Upper lobe of left lung (tissue), 6 donors: ENCODE measurements around the gene MYO15B. TPM values are rescaled to one million over a fixed set of nuclear protein-coding genes. Genes with fewer than 3 reads are reported as not detected.

ENCODE experiments used
- ATAC-seq, 2 donors: fragments of 200-7000 bp; cut with Tn5 transposase; one replicate each; pipeline ENCODE4 v1.9.1; 2022; ENCODE audit warnings: mild to moderate bottlenecking in 2 of 2, moderate library complexity in 2 of 2; ENCODE audit not compliant: low FRiP score in 2 of 2
- DNase-seq, 2 donors: peaks; one replicate each; pipeline ENCODE4 v3.0.0-alpha.2; 2019 to 2020
- H3K27ac ChIP-seq, 4 donors: fragments of 200-600 bp; sonication (generic); one replicate each; pipeline ENCODE4 v1.5.1; 2016 to 2019
- H3K27me3 ChIP-seq, 4 donors: fragments of 200-600 bp; sonication (generic); one replicate each; pipeline ENCODE4 v1.5.1; 2017 to 2019
- H3K36me3 ChIP-seq, 4 donors: fragments of 200-600 bp; sonication (generic); one replicate each; pipeline ENCODE4 v1.5.1; 2016 to 2019
- H3K4me1 ChIP-seq, 4 donors: fragments of 200-600 bp; sonication (generic); one replicate each; pipeline ENCODE4 v1.5.1; 2018 to 2019
- H3K4me3 ChIP-seq, 4 donors: fragments of 200-600 bp; sonication (generic); one replicate each; pipeline ENCODE4 v1.5.1; 2017 to 2019; ENCODE audit warnings: mild to moderate bottlenecking in 2 of 4, moderate library complexity in 1 of 4
- H3K9me3 ChIP-seq, 4 donors: fragments of 200-600 bp; sonication (generic); one replicate each; pipeline ENCODE4 v1.5.1; 2018 to 2019
- EP300 ChIP-seq, 4 donors: sonication (generic); formaldehyde crosslinking; IDR thresholded peaks; one replicate each; pipeline ENCODE4 v1.5.1; 2017; ENCODE audit warnings: antibody characterized with exemption in 4 of 4, control low read depth in 2 of 4
- POLR2A ChIP-seq, 4 donors: fragments of 450-650 bp; IDR thresholded peaks; one replicate each; pipeline ENCODE4 v1.5.1; 2016 to 2017; ENCODE audit warnings: antibody characterized with exemption in 4 of 4, mild to moderate bottlenecking in 2 of 4
- POLR2AphosphoS5 ChIP-seq, 2 donors: sonication (generic); formaldehyde crosslinking; IDR thresholded peaks; one replicate each; pipeline ENCODE4 v1.5.1; 2017; ENCODE audit warnings: antibody characterized with exemption in 2 of 2
- WGBS, 2 donors: methylation state at CpG; one replicate each; pipeline ENCODE4 v1.1.5; 2017 to 2018; 5-methylcytosine and 5-hydroxymethylcytosine counted together
- total RNA-seq, 6 donors: library from RNA; depleted of rRNA in 4 of 6; stranded (reverse); fragments of >200 nt in 4 of 6; gene quantifications; one replicate each; pipeline versions ENCODE4 v1.1.0 to v1.2.1, GENCODE V29; 2016 to 2021
- TF ChIP-seq, protein P1 (sequence below), 6 experiments: fragments of 450-650 bp in 4 of 6; fragments of 200-600 bp in 2 of 6; sonication (generic) in 2 of 6; IDR thresholded peaks; one replicate each; pipeline ENCODE4 v1.5.1; 2016 to 2019; ENCODE audit warnings: antibody characterized with exemption in 6 of 6
- donor health status: DM: no; HTN: no; CAD: no; lungs with moderate emphysema.
- donor health status: DM: no; HTN: yes; CAD: no; lungs with severe emphysema.

Gene MYO15B
- total RNA-seq, 6 donors from 2014 or later: 89.8 to 592 (median 183) TPM

DNA sequence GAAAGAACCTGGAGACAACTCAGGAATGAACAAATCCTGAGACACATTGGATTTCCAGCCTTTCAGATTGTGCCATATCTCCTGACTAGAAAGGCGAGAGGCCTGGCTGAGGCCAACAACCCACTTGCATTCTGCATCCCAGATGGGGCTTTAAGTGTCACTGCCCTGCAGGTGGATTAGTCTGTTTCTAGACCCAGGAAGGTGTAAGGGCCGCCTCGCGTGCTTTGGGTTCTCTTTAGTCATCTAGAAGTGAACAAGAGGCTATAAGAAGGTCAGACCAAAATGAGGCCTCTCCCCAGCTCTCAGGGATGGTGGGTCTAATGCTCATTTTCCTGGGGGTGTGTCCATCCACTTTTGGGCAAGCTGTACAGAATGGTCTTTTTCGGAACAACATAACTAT, 84.4 kb downstream of the MYO15B start:
- H3K4me1 ChIP-seq: peaks cover 14 to 34% (median 23%) of the 10 kb centered on the region in 4 donors
- H3K9me3 ChIP-seq: no peaks in the 10 kb centered on the region
- DNase-seq: no peak
- no peak overlapping the region for H3K27ac ChIP-seq
- WGBS, 2 donors: 86 to 98% methylated on average over 5 of the region's 5 CpGs
- ATAC-seq: no peak
- no peak for TF ChIP-seq POLR2A (IDR thresholded peaks at IDR 0.05)
- no peak for TF ChIP-seq EP300 (IDR thresholded peaks at IDR 0.05)
- no peak for TF ChIP-seq POLR2AphosphoS5 (IDR thresholded peaks at IDR 0.05)
- TF ChIP-seq, protein P1, sequence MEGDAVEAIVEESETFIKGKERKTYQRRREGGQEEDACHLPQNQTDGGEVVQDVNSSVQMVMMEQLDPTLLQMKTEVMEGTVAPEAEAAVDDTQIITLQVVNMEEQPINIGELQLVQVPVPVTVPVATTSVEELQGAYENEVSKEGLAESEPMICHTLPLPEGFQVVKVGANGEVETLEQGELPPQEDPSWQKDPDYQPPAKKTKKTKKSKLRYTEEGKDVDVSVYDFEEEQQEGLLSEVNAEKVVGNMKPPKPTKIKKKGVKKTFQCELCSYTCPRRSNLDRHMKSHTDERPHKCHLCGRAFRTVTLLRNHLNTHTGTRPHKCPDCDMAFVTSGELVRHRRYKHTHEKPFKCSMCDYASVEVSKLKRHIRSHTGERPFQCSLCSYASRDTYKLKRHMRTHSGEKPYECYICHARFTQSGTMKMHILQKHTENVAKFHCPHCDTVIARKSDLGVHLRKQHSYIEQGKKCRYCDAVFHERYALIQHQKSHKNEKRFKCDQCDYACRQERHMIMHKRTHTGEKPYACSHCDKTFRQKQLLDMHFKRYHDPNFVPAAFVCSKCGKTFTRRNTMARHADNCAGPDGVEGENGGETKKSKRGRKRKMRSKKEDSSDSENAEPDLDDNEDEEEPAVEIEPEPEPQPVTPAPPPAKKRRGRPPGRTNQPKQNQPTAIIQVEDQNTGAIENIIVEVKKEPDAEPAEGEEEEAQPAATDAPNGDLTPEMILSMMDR (IDR thresholded peaks at IDR 0.05): no peak
- no peak overlapping the region for H3K4me3 ChIP-seq
- no peaks in the 10 kb centered on the region for H3K27me3 ChIP-seq
- H3K36me3 ChIP-seq: peaks cover 25 to 65% (median 51%) of the 10 kb centered on the region in 4 donors

DNA sequence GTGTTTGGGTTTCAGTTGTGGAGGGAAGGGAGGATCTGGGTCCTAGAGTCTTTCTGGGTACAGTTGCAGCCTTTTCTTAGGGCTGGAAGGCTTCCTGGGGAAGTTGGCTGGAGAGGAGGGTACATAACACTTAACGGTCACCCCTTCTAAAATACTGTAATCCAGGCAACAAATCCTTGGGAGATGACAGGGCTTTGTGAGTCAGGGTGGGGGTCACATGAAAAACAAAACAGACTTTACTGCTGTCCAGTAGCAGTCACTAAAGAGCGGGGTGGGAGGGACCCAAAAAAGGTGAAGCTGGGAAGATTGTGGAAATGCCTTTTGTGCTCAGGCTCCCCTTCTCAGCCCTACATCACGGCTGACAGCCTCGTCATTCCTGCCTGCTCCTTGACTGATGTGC, 85.9 kb downstream of the MYO15B start:
- peaks cover 6 to 23% (median 16%) of the 10 kb centered on the region in 4 donors for H3K4me1 ChIP-seq
- 90 to 92% methylated on average over 4 of the region's 4 CpGs for WGBS, 2 donors
- no peak overlapping the region for H3K4me3 ChIP-seq
- no peaks in the 10 kb centered on the region for H3K27me3 ChIP-seq
- DNase-seq: no peak
- TF ChIP-seq, protein P1 (IDR thresholded peaks at IDR 0.05): no peak
- TF ChIP-seq POLR2A (IDR thresholded peaks at IDR 0.05) (no peak), EP300 (IDR thresholded peaks at IDR 0.05) (no peak), POLR2AphosphoS5 (IDR thresholded peaks at IDR 0.05) (no peak)
- peaks cover 25 to 80% (median 52%) of the 10 kb centered on the region in 4 donors for H3K36me3 ChIP-seq
- H3K9me3 ChIP-seq: no peaks in the 10 kb centered on the region
- ATAC-seq: no peak
- no peak overlapping the region for H3K27ac ChIP-seq

Other genes starting within 250 kb of the MYO15B start
- gene GRB2, start 182.1 kb upstream of the MYO15B start, total RNA-seq: 100 to 1,000 TPM; 103 to 168 (median 151) TPM
- 100 to 1,000 TPM in 2 of 6 donors, 10 to 100 TPM in 4; 62.3 to 320 (median 90.5) TPM for gene TMEM94, start 131.2 kb upstream of the MYO15B start, total RNA-seq
- gene CASKIN2, start 72.3 kb upstream of the MYO15B start, total RNA-seq: 100 to 1,000 TPM in 1 of 6 donors, 10 to 100 TPM in 5; 24.1 to 113 (median 48.5) TPM
- gene TSEN54, start 71.3 kb upstream of the MYO15B start, total RNA-seq: 100 to 1,000 TPM in 2 of 6 donors, 10 to 100 TPM in 4; 19.5 to 125 (median 31.3) TPM
- 100 to 1,000 TPM; 113 to 256 (median 175) TPM for gene LLGL2, start 62.1 kb upstream of the MYO15B start, total RNA-seq
- gene SMIM5, start 45.6 kb downstream of the MYO15B start, total RNA-seq: 1 to 10 TPM; 1.9 to 7.3 (median 3.3) TPM
- gene RECQL5, start 79.4 kb downstream of the MYO15B start, total RNA-seq: 10 to 100 TPM; 11.4 to 97.4 (median 41.4) TPM
- gene SAP30BP, start 79.5 kb downstream of the MYO15B start, total RNA-seq: 100 to 1,000 TPM in 1 of 6 donors, 10 to 100 TPM in 5; 64.1 to 125 (median 80.8) TPM
- gene ITGB4, start 133.7 kb downstream of the MYO15B start, total RNA-seq: 10 to 100 TPM; 16.8 to 75.2 (median 41.2) TPM
- gene GALK1, start 177.4 kb downstream of the MYO15B start, total RNA-seq: 10 to 100 TPM; 18.9 to 65.7 (median 40.6) TPM
- gene UNK, start 197.0 kb downstream of the MYO15B start, total RNA-seq: 10 to 100 TPM; 22.4 to 97.4 (median 31.4) TPM